ENCODE measurements around the gene PZP. TPM values are rescaled to one million over a fixed set of nuclear protein-coding genes. Genes with fewer than 3 reads are reported as not detected.

Gene PZP
- total and polyA plus RNA-seq, 2 of the 13 experiments (the other 11 are each of a cell fraction or from before 2014, with no cell fraction given) = 0.07 to 0.89 TPM

- TF ChIP-seq, protein P1, sequence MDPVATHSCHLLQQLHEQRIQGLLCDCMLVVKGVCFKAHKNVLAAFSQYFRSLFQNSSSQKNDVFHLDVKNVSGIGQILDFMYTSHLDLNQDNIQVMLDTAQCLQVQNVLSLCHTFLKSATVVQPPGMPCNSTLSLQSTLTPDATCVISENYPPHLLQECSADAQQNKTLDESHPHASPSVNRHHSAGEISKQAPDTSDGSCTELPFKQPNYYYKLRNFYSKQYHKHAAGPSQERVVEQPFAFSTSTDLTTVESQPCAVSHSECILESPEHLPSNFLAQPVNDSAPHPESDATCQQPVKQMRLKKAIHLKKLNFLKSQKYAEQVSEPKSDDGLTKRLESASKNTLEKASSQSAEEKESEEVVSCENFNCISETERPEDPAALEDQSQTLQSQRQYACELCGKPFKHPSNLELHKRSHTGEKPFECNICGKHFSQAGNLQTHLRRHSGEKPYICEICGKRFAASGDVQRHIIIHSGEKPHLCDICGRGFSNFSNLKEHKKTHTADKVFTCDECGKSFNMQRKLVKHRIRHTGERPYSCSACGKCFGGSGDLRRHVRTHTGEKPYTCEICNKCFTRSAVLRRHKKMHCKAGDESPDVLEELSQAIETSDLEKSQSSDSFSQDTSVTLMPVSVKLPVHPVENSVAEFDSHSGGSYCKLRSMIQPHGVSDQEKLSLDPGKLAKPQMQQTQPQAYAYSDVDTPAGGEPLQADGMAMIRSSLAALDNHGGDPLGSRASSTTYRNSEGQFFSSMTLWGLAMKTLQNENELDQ (CRISPR knock-in tag; IDR thresholded peaks at IDR 0.05; ENCODE audit: borderline replicate concordance) = no peak
- TF ChIP-seq, protein P2, sequence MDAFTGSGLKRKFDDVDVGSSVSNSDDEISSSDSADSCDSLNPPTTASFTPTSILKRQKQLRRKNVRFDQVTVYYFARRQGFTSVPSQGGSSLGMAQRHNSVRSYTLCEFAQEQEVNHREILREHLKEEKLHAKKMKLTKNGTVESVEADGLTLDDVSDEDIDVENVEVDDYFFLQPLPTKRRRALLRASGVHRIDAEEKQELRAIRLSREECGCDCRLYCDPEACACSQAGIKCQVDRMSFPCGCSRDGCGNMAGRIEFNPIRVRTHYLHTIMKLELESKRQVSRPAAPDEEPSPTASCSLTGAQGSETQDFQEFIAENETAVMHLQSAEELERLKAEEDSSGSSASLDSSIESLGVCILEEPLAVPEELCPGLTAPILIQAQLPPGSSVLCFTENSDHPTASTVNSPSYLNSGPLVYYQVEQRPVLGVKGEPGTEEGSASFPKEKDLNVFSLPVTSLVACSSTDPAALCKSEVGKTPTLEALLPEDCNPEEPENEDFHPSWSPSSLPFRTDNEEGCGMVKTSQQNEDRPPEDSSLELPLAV (CRISPR knock-in tag; conservative IDR thresholded peaks at IDR 0.05; ENCODE audit: low read depth) = no peak
- peak; percentile 57; the same call in 1 of the 2 replicates for TF ChIP-seq BORCS8-MEF2B (CRISPR knock-in tag; IDR thresholded peaks at IDR 0.05)
- TF ChIP-seq FOXP1 (IDR thresholded peaks at IDR 0.05) = no peak
- peak; percentile 92 for TF ChIP-seq FOXP1 (CRISPR knock-in tag; IDR thresholded peaks at IDR 0.05)
- TF ChIP-seq, protein P3, sequence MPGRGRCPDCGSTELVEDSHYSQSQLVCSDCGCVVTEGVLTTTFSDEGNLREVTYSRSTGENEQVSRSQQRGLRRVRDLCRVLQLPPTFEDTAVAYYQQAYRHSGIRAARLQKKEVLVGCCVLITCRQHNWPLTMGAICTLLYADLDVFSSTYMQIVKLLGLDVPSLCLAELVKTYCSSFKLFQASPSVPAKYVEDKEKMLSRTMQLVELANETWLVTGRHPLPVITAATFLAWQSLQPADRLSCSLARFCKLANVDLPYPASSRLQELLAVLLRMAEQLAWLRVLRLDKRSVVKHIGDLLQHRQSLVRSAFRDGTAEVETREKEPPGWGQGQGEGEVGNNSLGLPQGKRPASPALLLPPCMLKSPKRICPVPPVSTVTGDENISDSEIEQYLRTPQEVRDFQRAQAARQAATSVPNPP (CRISPR knock-in tag; IDR thresholded peaks at IDR 0.05) = peak; percentile 77; the same call in 1 of the 2 replicates
- no peak for TF ChIP-seq GPBP1L1 (CRISPR knock-in tag; IDR thresholded peaks at IDR 0.05)
- peak; percentile 100 for TF ChIP-seq MEF2D (CRISPR knock-in tag; IDR thresholded peaks at IDR 0.05)
- TF ChIP-seq FOXC1 (CRISPR knock-in tag; IDR thresholded peaks at IDR 0.05; ENCODE audit: borderline replicate concordance) = peak; percentile 61; the same call in 1 of the 2 replicates
- TF ChIP-seq AGO2 (optimal IDR thresholded peaks at IDR 0.05; ENCODE audit: low read depth, low read length) = peak; percentile 61
- TF ChIP-seq ZNF589 (CRISPR knock-in tag; conservative IDR thresholded peaks at IDR 0.05) = 0 out of 2 replicates have a peak, but pooled peaks have one; percentile 45
- peak; percentile 80; the same call in 1 of the 2 replicates for TF ChIP-seq AHDC1 (CRISPR knock-in tag; IDR thresholded peaks at IDR 0.05; ENCODE audit: borderline replicate concordance)
- no peak for TF ChIP-seq IKZF4 (CRISPR knock-in tag; IDR thresholded peaks at IDR 0.05; ENCODE audit: borderline replicate concordance, low read depth, not compliant biosample characterization)
- TF ChIP-seq, protein P4, sequence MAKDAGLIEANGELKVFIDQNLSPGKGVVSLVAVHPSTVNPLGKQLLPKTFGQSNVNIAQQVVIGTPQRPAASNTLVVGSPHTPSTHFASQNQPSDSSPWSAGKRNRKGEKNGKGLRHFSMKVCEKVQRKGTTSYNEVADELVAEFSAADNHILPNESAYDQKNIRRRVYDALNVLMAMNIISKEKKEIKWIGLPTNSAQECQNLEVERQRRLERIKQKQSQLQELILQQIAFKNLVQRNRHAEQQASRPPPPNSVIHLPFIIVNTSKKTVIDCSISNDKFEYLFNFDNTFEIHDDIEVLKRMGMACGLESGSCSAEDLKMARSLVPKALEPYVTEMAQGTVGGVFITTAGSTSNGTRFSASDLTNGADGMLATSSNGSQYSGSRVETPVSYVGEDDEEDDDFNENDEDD (CRISPR knock-in tag; IDR thresholded peaks at IDR 0.05; ENCODE audit: borderline replicate concordance) = 0 out of 2 replicates have a peak, but pooled peaks have one; percentile 47
Observed at GRCh38 chr12:9115731-9116559, 92.2 kb downstream of the PZP start, which contains the start of gene A2M (continued).
